ENCODE results near the gene EPHB2.
"Not testable (repeated sequence)": the region's sequence is repeated elsewhere in the genome, so short reads cannot be mapped to it uniquely, and the experiment has no call there.

Gene EPHB2

GRCh38 chr1:22920734-22921451 lies 210.3 kb downstream of the EPHB2 start:
- DNase-seq: no peak

GRCh38 chr1:22921452-22922126 lies 210.9 kb downstream of the EPHB2 start:
- no peak for DNase-seq

GRCh38 chr1:22922640-22923039 lies 212.0 kb downstream of the EPHB2 start:
- no peak for DNase-seq

- no peak for DNase-seq
These were observed 214.5 kb downstream of the EPHB2 start for GRCh38 chr1:22925111-22925510.

- DNase-seq: peak; percentile 27
These were observed 219.7 kb downstream of the EPHB2 start for GRCh38 chr1:22930240-22930912.

GRCh38 chr1:22932803-22933470 lies 222.3 kb downstream of the EPHB2 start:
- DNase-seq: no peak

- no peak for DNase-seq
These were observed 224.8 kb downstream of the EPHB2 start for GRCh38 chr1:22935433-22935832.

- no peak for DNase-seq
These were observed 226.0 kb downstream of the EPHB2 start for GRCh38 chr1:22936681-22937080.

- no peak for DNase-seq
These were observed 230.6 kb downstream of the EPHB2 start for GRCh38 chr1:22941257-22941656.

GRCh38 chr1:22944346-22945055 lies 233.9 kb downstream of the EPHB2 start:
- DNase-seq: no peak

GRCh38 chr1:22945171-22945570 lies 234.5 kb downstream of the EPHB2 start:
- DNase-seq: not testable (repeated sequence)

GRCh38 chr1:22949822-22950331 lies 239.2 kb downstream of the EPHB2 start:
- DNase-seq: peak; percentile 18

- DNase-seq: no peak
These were observed 241.2 kb downstream of the EPHB2 start for GRCh38 chr1:22951796-22952195.

GRCh38 chr1:22952694-22953056 lies 242.0 kb downstream of the EPHB2 start:
- no peak for DNase-seq

- DNase-seq: no peak
These were observed 242.6 kb downstream of the EPHB2 start for GRCh38 chr1:22953057-22953739.

- no peak for DNase-seq
These were observed 243.1 kb downstream of the EPHB2 start for GRCh38 chr1:22953740-22954141.

- DNase-seq: no peak
These were observed 244.5 kb downstream of the EPHB2 start for GRCh38 chr1:22955146-22955545.

- DNase-seq: no peak
These were observed 246.4 kb downstream of the EPHB2 start for GRCh38 chr1:22957066-22957465.

GRCh38 chr1:22958556-22958955 lies 247.9 kb downstream of the EPHB2 start:
- no peak for DNase-seq

GRCh38 chr1:22959545-22960360 lies 249.1 kb downstream of the EPHB2 start:
- no peak for DNase-seq

GRCh38 chr1:22962558-22962957 lies 251.9 kb downstream of the EPHB2 start:
- DNase-seq: no peak
